HEK293 (cell line): ENCODE results near the gene MAVS.

Experiments used
- BCL11B ChIP-seq: fragments of 450-650 bp; formaldehyde crosslinking; IDR thresholded peaks from 2 replicates; pipeline ENCODE4 v1.5.1; 2016; ENCODE audit warnings: low read depth, missing biosample characterization, missing genetic modification characterization
- GFI1B ChIP-seq: fragments of 450-650 bp; formaldehyde crosslinking; IDR thresholded peaks from 2 replicates; pipeline ENCODE4 v1.5.1; 2016; ENCODE audit warnings: missing biosample characterization, missing genetic modification characterization
- GLI2 ChIP-seq: fragments of 450-650 bp; formaldehyde crosslinking; IDR thresholded peaks from 2 replicates; pipeline ENCODE4; 2017; ENCODE audit warnings: missing biosample characterization, missing genetic modification characterization, low read depth, borderline replicate concordance
- GLI4 ChIP-seq: fragments of 450-650 bp; formaldehyde crosslinking; IDR thresholded peaks from 2 replicates; pipeline ENCODE4 v1.5.1; 2016; ENCODE audit warnings: missing biosample characterization, missing genetic modification characterization
- GLIS1 ChIP-seq: fragments of 450-650 bp; formaldehyde crosslinking; IDR thresholded peaks from 2 replicates; pipeline ENCODE4 v1.5.1; 2016; ENCODE audit warnings: missing biosample characterization, missing genetic modification characterization
- HOXA7 ChIP-seq: sonication (generic); formaldehyde crosslinking; IDR thresholded peaks from 2 replicates; pipeline ENCODE4 v1.8.1; 2022; ENCODE audit warnings: missing genetic modification reagents, borderline replicate concordance
- IKZF3 ChIP-seq: fragments of 450-650 bp; IDR thresholded peaks from 2 replicates; pipeline ENCODE4 v1.5.0; 2018; ENCODE audit warnings: missing biosample characterization, mild to moderate bottlenecking, missing genetic modification characterization, moderate library complexity
- MYNN ChIP-seq: fragments of 450-650 bp; formaldehyde crosslinking; IDR thresholded peaks from 2 replicates; pipeline ENCODE4 v1.5.1; 2016; ENCODE audit warnings: missing biosample characterization, missing genetic modification characterization, borderline replicate concordance
- PRDM1 ChIP-seq: fragments of 450-650 bp; formaldehyde crosslinking; IDR thresholded peaks from 2 replicates; pipeline ENCODE4; 2016; ENCODE audit warnings: missing biosample characterization, missing genetic modification characterization
- SP3 ChIP-seq: fragments of 450-650 bp; formaldehyde crosslinking; IDR thresholded peaks from 2 replicates; pipeline ENCODE4 v1.5.1; 2016; ENCODE audit warnings: missing biosample characterization, missing genetic modification characterization
- ZBTB49 ChIP-seq: fragments of 450-650 bp; formaldehyde crosslinking; IDR thresholded peaks from 2 replicates; pipeline ENCODE4 v1.5.1; 2016; ENCODE audit warnings: missing biosample characterization, missing genetic modification characterization, low read depth
- ZBTB7A ChIP-seq: fragments of 450-650 bp; formaldehyde crosslinking; IDR thresholded peaks from 2 replicates; pipeline ENCODE4 v1.5.1; 2016; ENCODE audit warnings: low read depth, missing biosample characterization, missing genetic modification characterization
- ZFP69B ChIP-seq: fragments of 450-650 bp; formaldehyde crosslinking; IDR thresholded peaks from 2 replicates; pipeline ENCODE4 v1.5.1; 2016; ENCODE audit warnings: missing biosample characterization, missing genetic modification characterization
- ZNF112 ChIP-seq: fragments of 450-650 bp; formaldehyde crosslinking; IDR thresholded peaks from 2 replicates; pipeline ENCODE4 v1.5.0; 2017; ENCODE audit warnings: missing biosample characterization, missing genetic modification characterization
- ZNF157 ChIP-seq: fragments of 450-650 bp; formaldehyde crosslinking; IDR thresholded peaks from 2 replicates; pipeline ENCODE4 v1.5.1; 2016; ENCODE audit warnings: missing biosample characterization, missing genetic modification characterization
- ZNF19 ChIP-seq: fragments of 450-650 bp; formaldehyde crosslinking; IDR thresholded peaks from 2 replicates; pipeline ENCODE4; 2016; ENCODE audit warnings: missing biosample characterization, missing genetic modification characterization, low read depth
- ZNF2 ChIP-seq: fragments of 450-650 bp; formaldehyde crosslinking; IDR thresholded peaks from 2 replicates; pipeline ENCODE4 v1.5.1; 2016; ENCODE audit warnings: missing biosample characterization, missing genetic modification characterization
- ZNF221 ChIP-seq: fragments of 450-650 bp; formaldehyde crosslinking; IDR thresholded peaks from 2 replicates; pipeline ENCODE4 v1.5.1; 2017; ENCODE audit warnings: missing biosample characterization, missing genetic modification characterization, borderline replicate concordance
- ZNF24 ChIP-seq: fragments of 450-650 bp; formaldehyde crosslinking; IDR thresholded peaks from 2 replicates; pipeline ENCODE4 v1.5.1; 2016; ENCODE audit warnings: missing biosample characterization, missing genetic modification characterization
- ZNF335 ChIP-seq: fragments of 450-650 bp; formaldehyde crosslinking; conservative IDR thresholded peaks from 2 replicates; pipeline ENCODE4 v1.5.1; 2016; ENCODE audit warnings: missing biosample characterization, missing genetic modification characterization
- ZNF423 ChIP-seq: fragments of 450-650 bp; formaldehyde crosslinking; IDR thresholded peaks from 2 replicates; pipeline ENCODE4 v1.5.1; 2016; ENCODE audit warnings: missing biosample characterization, missing genetic modification characterization
- ZNF426 ChIP-seq: fragments of 450-650 bp; formaldehyde crosslinking; IDR thresholded peaks from 2 replicates; pipeline ENCODE4 v1.5.1; 2017; ENCODE audit warnings: missing biosample characterization, missing genetic modification characterization, mild to moderate bottlenecking, inconsistent platforms, moderate library complexity
- ZNF513 ChIP-seq: fragments of 450-650 bp; IDR thresholded peaks from 2 replicates; pipeline ENCODE4 v1.5.1; 2018; ENCODE audit warnings: missing biosample characterization, missing genetic modification characterization
- ZNF624 ChIP-seq: fragments of 450-650 bp; formaldehyde crosslinking; IDR thresholded peaks from 2 replicates; pipeline ENCODE4 v1.5.1; 2017; ENCODE audit warnings: missing biosample characterization, missing genetic modification characterization
- ZNF629 ChIP-seq: fragments of 450-650 bp; formaldehyde crosslinking; IDR thresholded peaks from 2 replicates; pipeline ENCODE4 v1.5.1; 2017; ENCODE audit warnings: missing biosample characterization, missing genetic modification characterization
- ZNF768 ChIP-seq: fragments of 450-650 bp; formaldehyde crosslinking; IDR thresholded peaks from 2 replicates; pipeline ENCODE4 v1.5.1; 2018; ENCODE audit warnings: missing biosample characterization, mild to moderate bottlenecking, missing genetic modification characterization
- ZNF785 ChIP-seq: fragments of 450-650 bp; formaldehyde crosslinking; IDR thresholded peaks from 2 replicates; pipeline ENCODE4 v1.5.1; 2016; ENCODE audit warnings: missing biosample characterization, missing genetic modification characterization
- ZNF843 ChIP-seq: fragments of 450-650 bp; formaldehyde crosslinking; IDR thresholded peaks from 2 replicates; pipeline ENCODE4 v1.5.1; 2016; ENCODE audit warnings: missing biosample characterization, missing genetic modification characterization
- ZSCAN30 ChIP-seq: fragments of 450-650 bp; IDR thresholded peaks from 2 replicates; pipeline ENCODE4 v1.5.1; 2018; ENCODE audit warnings: missing biosample characterization, mild to moderate bottlenecking, missing genetic modification characterization, moderate library complexity
- TF ChIP-seq, protein P1 (sequence below): fragments of 450-650 bp; formaldehyde crosslinking; IDR thresholded peaks from 2 replicates; pipeline ENCODE4; 2016; ENCODE audit warnings: missing biosample characterization, missing genetic modification characterization
- TF ChIP-seq, protein P2 (sequence below): fragments of 450-650 bp; formaldehyde crosslinking; IDR thresholded peaks from 2 replicates; pipeline ENCODE4 v1.5.1; 2016; ENCODE audit warnings: missing biosample characterization, missing genetic modification characterization
- TF ChIP-seq, protein P3 (sequence below): fragments of 450-650 bp; formaldehyde crosslinking; IDR thresholded peaks from 2 replicates; pipeline ENCODE4 v1.5.1; 2017; ENCODE audit warnings: missing biosample characterization, missing genetic modification characterization

MAVS gene

DNA sequence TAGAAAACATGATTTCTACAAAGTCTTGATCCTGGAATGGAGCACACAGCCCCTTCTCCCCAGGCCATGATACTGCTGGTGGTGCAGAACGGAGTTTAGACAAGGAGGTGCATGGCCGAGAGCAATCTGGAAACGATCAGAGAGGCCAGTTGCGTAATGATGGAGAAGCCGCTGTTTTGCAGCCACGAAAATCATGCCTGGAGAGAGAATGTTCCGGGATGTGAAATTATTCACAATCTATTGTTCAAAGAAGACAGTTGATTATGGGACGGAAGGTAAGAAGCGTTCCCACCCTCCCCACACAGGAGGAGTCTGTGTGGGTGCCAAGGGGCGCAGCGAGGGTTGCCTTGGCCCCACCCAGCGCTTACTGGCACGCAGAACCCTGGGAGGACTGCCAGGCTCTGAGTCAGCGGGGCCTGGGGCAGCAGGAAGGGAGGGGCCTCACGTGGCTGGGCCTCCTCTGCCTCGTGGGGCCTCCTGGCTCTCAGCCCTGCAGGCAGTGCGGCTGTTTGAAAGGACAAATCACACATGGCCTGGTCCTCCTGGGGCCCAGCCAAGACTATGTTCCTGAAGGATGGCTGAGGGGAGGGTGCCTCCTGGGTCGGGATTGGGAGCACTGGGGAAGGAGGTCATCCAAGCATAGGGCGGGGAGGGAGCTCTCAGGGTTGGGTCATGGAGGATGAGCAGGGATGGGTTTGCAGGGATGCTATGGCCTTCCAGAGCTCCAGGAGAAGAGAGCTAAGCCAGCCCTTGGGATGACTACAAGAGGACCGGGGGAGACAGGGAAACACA lies 35.0 kb upstream of the MAVS start (continued):
- TF ChIP-seq GLI4 (tag by site-specific recombination) (no peak), ZNF629 (peak; percentile 91), GLIS1 (peak; percentile 99), ZNF785 (tag by site-specific recombination) (no peak; the same call in 1 of the 2 replicates), ZNF513 (peak; percentile 60), SP3 (tag by site-specific recombination) (peak; percentile 86), IKZF3 (tag by site-specific recombination) (peak; percentile 96), ZNF2 (tag by site-specific recombination) (peak; percentile 72; the same call in 1 of the 2 replicates), ZNF112 (no peak), ZNF423 (tag by site-specific recombination) (peak; percentile 82), ZNF768 (peak; percentile 52; the same call in 1 of the 2 replicates), GLI2 (tag by site-specific recombination) (no peak), MYNN (tag by site-specific recombination) (no peak), BCL11B (tag by site-specific recombination) (no peak), ZNF624 (no peak), ZNF335 (tag by site-specific recombination) (peak; percentile 92), ZNF843 (tag by site-specific recombination) (peak; percentile 62), GFI1B (no peak), ZFP69B (tag by site-specific recombination) (peak; percentile 97), ZNF157 (no peak), HOXA7 (CRISPR knock-in tag) (no peak), ZNF221 (tag by site-specific recombination) (no peak), ZBTB7A (tag by site-specific recombination) (peak; percentile 77; the same call in 1 of the 2 replicates), ZNF24 (peak; percentile 88), ZBTB49 (tag by site-specific recombination) (no peak), PRDM1 (tag by site-specific recombination) (peak; percentile 70), ZSCAN30 (tag by site-specific recombination) (peak; percentile 95), ZNF426 (no peak), ZNF19 (tag by site-specific recombination) (no peak)
- TF ChIP-seq, protein P1, sequence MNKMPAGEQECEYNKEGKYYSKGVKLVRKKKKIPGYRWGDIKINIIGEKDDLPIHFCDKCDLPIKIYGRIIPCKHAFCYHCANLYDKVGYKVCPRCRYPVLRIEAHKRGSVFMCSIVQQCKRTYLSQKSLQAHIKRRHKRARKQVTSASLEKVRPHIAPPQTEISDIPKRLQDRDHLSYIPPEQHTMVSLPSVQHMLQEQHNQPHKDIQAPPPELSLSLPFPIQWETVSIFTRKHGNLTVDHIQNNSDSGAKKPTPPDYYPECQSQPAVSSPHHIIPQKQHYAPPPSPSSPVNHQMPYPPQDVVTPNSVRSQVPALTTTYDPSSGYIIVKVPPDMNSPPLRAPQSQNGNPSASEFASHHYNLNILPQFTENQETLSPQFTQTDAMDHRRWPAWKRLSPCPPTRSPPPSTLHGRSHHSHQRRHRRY (tag by site-specific recombination), result no peak
- TF ChIP-seq, protein P2, sequence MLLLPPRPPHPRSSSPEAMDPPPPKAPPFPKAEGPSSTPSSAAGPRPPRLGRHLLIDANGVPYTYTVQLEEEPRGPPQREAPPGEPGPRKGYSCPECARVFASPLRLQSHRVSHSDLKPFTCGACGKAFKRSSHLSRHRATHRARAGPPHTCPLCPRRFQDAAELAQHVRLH, result no peak
- TF ChIP-seq, protein P3, sequence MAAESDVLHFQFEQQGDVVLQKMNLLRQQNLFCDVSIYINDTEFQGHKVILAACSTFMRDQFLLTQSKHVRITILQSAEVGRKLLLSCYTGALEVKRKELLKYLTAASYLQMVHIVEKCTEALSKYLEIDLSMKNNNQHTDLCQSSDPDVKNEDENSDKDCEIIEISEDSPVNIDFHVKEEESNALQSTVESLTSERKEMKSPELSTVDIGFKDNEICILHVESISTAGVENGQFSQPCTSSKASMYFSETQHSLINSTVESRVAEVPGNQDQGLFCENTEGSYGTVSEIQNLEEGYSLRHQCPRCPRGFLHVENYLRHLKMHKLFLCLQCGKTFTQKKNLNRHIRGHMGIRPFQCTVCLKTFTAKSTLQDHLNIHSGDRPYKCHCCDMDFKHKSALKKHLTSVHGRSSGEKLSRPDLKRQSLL (tag by site-specific recombination), result no peak
